ENCODE measurements around the gene KRT79.

The KRT79 gene

GRCh38 chr12:52806169-52806811 is 27.8 kb downstream of the KRT79 start:
- Histone ChIP-seq H3K4me1 (ENCODE audit: insufficient read depth, low read length, severe bottlenecking) (no peaks in the 10 kb centered on the region), H3K9me2 (ENCODE audit: low read depth, low read length) (no peaks in the 10 kb centered on the region), H3K9me3 (ENCODE audit: low read length) (no peaks in the 10 kb centered on the region), H2AFZ (ENCODE audit: low read length) (no peak overlapping the region), H4K20me1 (ENCODE audit: insufficient read depth, low read length) (no peaks in the 10 kb centered on the region), H3K27ac (ENCODE audit: low read depth, low read length, poor library complexity, severe bottlenecking) (no peak overlapping the region), H3K36me3 (ENCODE audit: insufficient read depth, low read length) (no peaks in the 10 kb centered on the region), H3K27me3 (ENCODE audit: insufficient read depth, low read length) (peaks cover 3% of the 10 kb centered on the region; the same call in 1 of the 2 replicates), H3K4me2 (ENCODE audit: low read length) (no peak overlapping the region), H3K4me3 (ENCODE audit: low read depth, low read length, poor library complexity, severe bottlenecking) (no peak overlapping the region), H3F3A (ENCODE audit: insufficient read depth, low read length) (no peaks in the 10 kb centered on the region), H3K9ac (ENCODE audit: low read length) (no peak overlapping the region), H3K79me2 (ENCODE audit: insufficient read depth, low read length) (no peaks in the 10 kb centered on the region)
- no peak for TF ChIP-seq EZH2 (IDR thresholded peaks at IDR 0.05; ENCODE audit: borderline replicate concordance, low read length)
- TF ChIP-seq, protein P1, sequence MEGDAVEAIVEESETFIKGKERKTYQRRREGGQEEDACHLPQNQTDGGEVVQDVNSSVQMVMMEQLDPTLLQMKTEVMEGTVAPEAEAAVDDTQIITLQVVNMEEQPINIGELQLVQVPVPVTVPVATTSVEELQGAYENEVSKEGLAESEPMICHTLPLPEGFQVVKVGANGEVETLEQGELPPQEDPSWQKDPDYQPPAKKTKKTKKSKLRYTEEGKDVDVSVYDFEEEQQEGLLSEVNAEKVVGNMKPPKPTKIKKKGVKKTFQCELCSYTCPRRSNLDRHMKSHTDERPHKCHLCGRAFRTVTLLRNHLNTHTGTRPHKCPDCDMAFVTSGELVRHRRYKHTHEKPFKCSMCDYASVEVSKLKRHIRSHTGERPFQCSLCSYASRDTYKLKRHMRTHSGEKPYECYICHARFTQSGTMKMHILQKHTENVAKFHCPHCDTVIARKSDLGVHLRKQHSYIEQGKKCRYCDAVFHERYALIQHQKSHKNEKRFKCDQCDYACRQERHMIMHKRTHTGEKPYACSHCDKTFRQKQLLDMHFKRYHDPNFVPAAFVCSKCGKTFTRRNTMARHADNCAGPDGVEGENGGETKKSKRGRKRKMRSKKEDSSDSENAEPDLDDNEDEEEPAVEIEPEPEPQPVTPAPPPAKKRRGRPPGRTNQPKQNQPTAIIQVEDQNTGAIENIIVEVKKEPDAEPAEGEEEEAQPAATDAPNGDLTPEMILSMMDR (IDR thresholded peaks at IDR 0.05; ENCODE audit: low read length), result no peak

DNA sequence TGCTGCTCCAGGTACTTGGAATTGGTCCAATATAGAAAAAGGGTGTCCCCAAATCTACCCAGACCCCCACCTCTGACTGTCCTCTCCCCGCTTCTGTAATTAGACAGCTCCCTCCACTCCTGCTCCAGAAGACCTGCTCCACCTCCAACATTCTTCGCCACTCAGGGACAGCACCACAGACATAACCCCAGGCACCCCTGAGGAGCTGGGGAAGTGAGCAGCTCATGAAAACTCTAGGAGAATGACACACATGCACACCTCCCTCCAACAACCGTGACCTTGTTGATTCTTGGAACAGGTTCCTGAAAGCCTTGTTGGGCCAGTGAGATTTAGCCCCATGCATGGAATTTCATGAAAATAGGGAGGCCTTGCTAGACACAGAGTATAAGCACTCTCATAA is 28.4 kb downstream of the KRT79 start:
- Histone ChIP-seq H3K27me3 (ENCODE audit: insufficient read depth, low read length) (peaks cover 3% of the 10 kb centered on the region; the same call in 1 of the 2 replicates), H3K79me2 (ENCODE audit: insufficient read depth, low read length) (no peaks in the 10 kb centered on the region), H3K27ac (ENCODE audit: low read depth, low read length, poor library complexity, severe bottlenecking) (no peak overlapping the region), H3K4me3 (ENCODE audit: low read depth, low read length, poor library complexity, severe bottlenecking) (no peak overlapping the region), H3K9me2 (ENCODE audit: low read depth, low read length) (no peaks in the 10 kb centered on the region), H3K9me3 (ENCODE audit: low read length) (no peaks in the 10 kb centered on the region), H2AFZ (ENCODE audit: low read length) (no peak overlapping the region), H3F3A (ENCODE audit: insufficient read depth, low read length) (no peaks in the 10 kb centered on the region), H3K36me3 (ENCODE audit: insufficient read depth, low read length) (no peaks in the 10 kb centered on the region), H3K4me1 (ENCODE audit: insufficient read depth, low read length, severe bottlenecking) (no peaks in the 10 kb centered on the region), H4K20me1 (ENCODE audit: insufficient read depth, low read length) (no peaks in the 10 kb centered on the region), H3K9ac (ENCODE audit: low read length) (no peak overlapping the region), H3K4me2 (ENCODE audit: low read length) (no peak overlapping the region)
- TF ChIP-seq, protein P1 (IDR thresholded peaks at IDR 0.05; ENCODE audit: low read length), result no peak
- TF ChIP-seq EZH2 (IDR thresholded peaks at IDR 0.05; ENCODE audit: borderline replicate concordance, low read length), result no peak

GRCh38 chr12:52805000-52805399 is 29.1 kb downstream of the KRT79 start:
- Histone ChIP-seq H3K9me3 (ENCODE audit: low read length) (no peaks in the 10 kb centered on the region), H3K79me2 (ENCODE audit: insufficient read depth, low read length) (no peaks in the 10 kb centered on the region), H3F3A (ENCODE audit: insufficient read depth, low read length) (no peaks in the 10 kb centered on the region), H4K20me1 (ENCODE audit: insufficient read depth, low read length) (no peaks in the 10 kb centered on the region), H3K9ac (ENCODE audit: low read length) (no peak overlapping the region), H3K4me2 (ENCODE audit: low read length) (no peak overlapping the region), H3K27ac (ENCODE audit: low read depth, low read length, poor library complexity, severe bottlenecking) (no peak overlapping the region), H3K36me3 (ENCODE audit: insufficient read depth, low read length) (no peaks in the 10 kb centered on the region), H3K4me1 (ENCODE audit: insufficient read depth, low read length, severe bottlenecking) (no peaks in the 10 kb centered on the region), H2AFZ (ENCODE audit: low read length) (no peak overlapping the region), H3K9me2 (ENCODE audit: low read depth, low read length) (no peaks in the 10 kb centered on the region), H3K4me3 (ENCODE audit: low read depth, low read length, poor library complexity, severe bottlenecking) (no peak overlapping the region), H3K27me3 (ENCODE audit: insufficient read depth, low read length) (peaks cover 3% of the 10 kb centered on the region; the same call in 1 of the 2 replicates)
- TF ChIP-seq EZH2 (IDR thresholded peaks at IDR 0.05; ENCODE audit: borderline replicate concordance, low read length), result no peak
- TF ChIP-seq, protein P1 (IDR thresholded peaks at IDR 0.05; ENCODE audit: low read length), result no peak

All from OCI-LY1 (cell line).